T-helper 17 cell (primary cell): Measurements from ENCODE around the gene C21orf91. TPM values are rescaled to one million over a fixed set of nuclear protein-coding genes. Genes with fewer than 3 reads are reported as not detected.

Experiments
- ATAC-seq: fragments of 150-1000 bp; cut with Tn5 transposase; 2 replicates; pipeline ENCODE4 v1.10.0; 2021; ENCODE audit warnings: mild to moderate bottlenecking, moderate library complexity
- DNase-seq, 3 donors: peaks; one replicate each; pipeline versions ENCODE4 v3.0.0 to v3.0.0-alpha.2; 2020 to 2021
- H3K9me3 ChIP-seq: one replicate; pipeline ENCODE4 v1.7.0; 2013; ENCODE audit warnings: low read length, mild to moderate bottlenecking; ENCODE audit not compliant: control insufficient read depth, poor library complexity, severe bottlenecking
- H3K27ac Mint-ChIP-seq: one replicate; pipeline ENCODE4 v1.8.0; 2022; ENCODE audit warnings: mild to moderate bottlenecking, moderate library complexity, mixed read lengths
- H3K27me3 Mint-ChIP-seq: one replicate; pipeline ENCODE4 v1.8.0; 2022; ENCODE audit warnings: mixed read lengths
- H3K36me3 Mint-ChIP-seq: one replicate; pipeline ENCODE4 v1.8.0; 2022; ENCODE audit warnings: low read depth, mixed read lengths
- H3K4me1 Mint-ChIP-seq: one replicate; pipeline ENCODE4 v1.8.0; 2022; ENCODE audit warnings: mild to moderate bottlenecking, mixed read lengths
- H3K4me3 Mint-ChIP-seq: one replicate; pipeline ENCODE4 v1.8.0; 2022; ENCODE audit warnings: mild to moderate bottlenecking, moderate library complexity, mixed read lengths
- total RNA-seq, 4 donors: library from RNA in 2 of 4; stranded (reverse) in 2 of 4; gene quantifications; one replicate each; pipeline ENCODE4 v1.2.3 and lab custom pipeline; 2022 to 2026

The C21orf91 gene
- 10 to 100 TPM; 54.9 to 68.1 TPM for total RNA-seq
- 73.6 to 78.5 reads per million in 2 donors for total RNA-seq (lab: John Stamatoyannopoulos, UW)

GRCh38 chr21:17819114-17819876, at the start of gene C21orf91:
Gene C21orf91 (minus strand): TSS chr21:17819356. CDS start chr21:17818318, 1,038 bp downstream.
- peak; percentile 76 to 80 (median 78) for DNase-seq
- H3K9me3 ChIP-seq: no peaks in the 10 kb centered on the region
- peak within 1 kb of the TSS; percentile 98 for H3K4me3 Mint-ChIP-seq
- peak; percentile 90 for ATAC-seq
- peak within 1 kb of the TSS; percentile 97 for H3K27ac Mint-ChIP-seq
- H3K27me3 Mint-ChIP-seq: no peaks in the 10 kb centered on the region
- H3K36me3 Mint-ChIP-seq: peaks cover 6% of the 10 kb centered on the region
- peaks cover 41% of the 10 kb centered on the region for H3K4me1 Mint-ChIP-seq

- H3K9me3 ChIP-seq: no peaks in the 10 kb centered on the region
- DNase-seq (no peak), ATAC-seq (no peak)
- H3K36me3 Mint-ChIP-seq: peaks cover 2% of the 10 kb centered on the region
- H3K4me3 Mint-ChIP-seq: no peak overlapping the region
- H3K4me1 Mint-ChIP-seq: no peaks in the 10 kb centered on the region
- no peak overlapping the region for H3K27ac Mint-ChIP-seq
- no peaks in the 10 kb centered on the region for H3K27me3 Mint-ChIP-seq
These were observed 47.4 kb upstream of the C21orf91 start for GRCh38 chr21:17866590-17866989.

GRCh38 chr21:17859661-17860060, 40.5 kb upstream of the C21orf91 start:
- no peaks in the 10 kb centered on the region for H3K9me3 ChIP-seq
- ATAC-seq (no peak), DNase-seq (no peak)
- Mint-ChIP-seq H3K27me3 (no peaks in the 10 kb centered on the region), H3K27ac (no peak overlapping the region), H3K4me3 (no peak overlapping the region), H3K4me1 (no peaks in the 10 kb centered on the region), H3K36me3 (peaks cover 3% of the 10 kb centered on the region)

GRCh38 chr21:17858747-17859146, 39.6 kb upstream of the C21orf91 start:
- no peak for DNase-seq
- Mint-ChIP-seq H3K27ac (no peak overlapping the region), H3K4me3 (no peak overlapping the region), H3K4me1 (no peaks in the 10 kb centered on the region), H3K36me3 (peaks cover 3% of the 10 kb centered on the region), H3K27me3 (no peaks in the 10 kb centered on the region)
- H3K9me3 ChIP-seq: no peaks in the 10 kb centered on the region
- no peak for ATAC-seq

- H3K4me3 Mint-ChIP-seq: no peak overlapping the region
- H3K36me3 Mint-ChIP-seq: peaks cover 6% of the 10 kb centered on the region
- H3K27ac Mint-ChIP-seq: no peak overlapping the region
- no peaks in the 10 kb centered on the region for H3K4me1 Mint-ChIP-seq
- ATAC-seq: no peak
- no peaks in the 10 kb centered on the region for H3K9me3 ChIP-seq
- no peaks in the 10 kb centered on the region for H3K27me3 Mint-ChIP-seq
- DNase-seq: no peak
These were observed 35.6 kb upstream of the C21orf91 start for GRCh38 chr21:17854745-17855144.

- Mint-ChIP-seq H3K4me3 (no peak overlapping the region), H3K36me3 (peaks cover 6% of the 10 kb centered on the region), H3K4me1 (no peaks in the 10 kb centered on the region), H3K27me3 (no peaks in the 10 kb centered on the region), H3K27ac (no peak overlapping the region)
- H3K9me3 ChIP-seq: no peaks in the 10 kb centered on the region
- ATAC-seq (no peak), DNase-seq (no peak)
These were observed 34.5 kb upstream of the C21orf91 start for GRCh38 chr21:17853393-17854275.

GRCh38 chr21:17848228-17848627, 29.1 kb upstream of the C21orf91 start:
- Mint-ChIP-seq H3K4me3 (no peak overlapping the region), H3K4me1 (no peaks in the 10 kb centered on the region), H3K36me3 (no peaks in the 10 kb centered on the region), H3K27ac (no peak overlapping the region), H3K27me3 (peaks cover 4% of the 10 kb centered on the region)
- no peak for DNase-seq
- no peak for ATAC-seq
- no peaks in the 10 kb centered on the region for H3K9me3 ChIP-seq

GRCh38 chr21:17841103-17841502, 21.9 kb upstream of the C21orf91 start:
- ATAC-seq (no peak), DNase-seq (no peak)
- H3K4me3 Mint-ChIP-seq: no peak overlapping the region
- no peaks in the 10 kb centered on the region for H3K4me1 Mint-ChIP-seq
- H3K27ac Mint-ChIP-seq: no peak overlapping the region
- no peaks in the 10 kb centered on the region for H3K27me3 Mint-ChIP-seq
- no peaks in the 10 kb centered on the region for H3K9me3 ChIP-seq
- H3K36me3 Mint-ChIP-seq: no peaks in the 10 kb centered on the region

- ATAC-seq: no peak
- H3K27me3 Mint-ChIP-seq: no peaks in the 10 kb centered on the region
- no peak overlapping the region for H3K4me3 Mint-ChIP-seq
- H3K27ac Mint-ChIP-seq: no peak overlapping the region
- peaks cover 2% of the 10 kb centered on the region for H3K4me1 Mint-ChIP-seq
- no peaks in the 10 kb centered on the region for H3K9me3 ChIP-seq
- no peak for DNase-seq
- H3K36me3 Mint-ChIP-seq: peaks cover 3% of the 10 kb centered on the region
These were observed 15.6 kb upstream of the C21orf91 start for GRCh38 chr21:17834639-17835354.

- Mint-ChIP-seq H3K36me3 (peaks cover 2% of the 10 kb centered on the region), H3K27me3 (no peaks in the 10 kb centered on the region), H3K27ac (no peak overlapping the region), H3K4me3 (no peak overlapping the region), H3K4me1 (peaks cover 2% of the 10 kb centered on the region)
- ATAC-seq: no peak
- H3K9me3 ChIP-seq: no peaks in the 10 kb centered on the region
- DNase-seq: no peak
These were observed 10.3 kb upstream of the C21orf91 start for GRCh38 chr21:17829472-17829871.

- Mint-ChIP-seq H3K4me3 (no peak overlapping the region), H3K36me3 (peaks cover 3% of the 10 kb centered on the region), H3K27me3 (no peaks in the 10 kb centered on the region), H3K4me1 (peaks cover 4% of the 10 kb centered on the region), H3K27ac (no peak overlapping the region)
- DNase-seq: no peak
- H3K9me3 ChIP-seq: no peaks in the 10 kb centered on the region
- no peak for ATAC-seq
These were observed 9.1 kb upstream of the C21orf91 start for GRCh38 chr21:17828223-17828622.

GRCh38 chr21:17823846-17824245, 4.7 kb upstream of the C21orf91 start:
- Mint-ChIP-seq H3K27me3 (no peaks in the 10 kb centered on the region), H3K27ac (no peak overlapping the region), H3K36me3 (peaks cover 3% of the 10 kb centered on the region)

GRCh38 chr21:17821121-17821520, 2.0 kb upstream of the C21orf91 start:
- Mint-ChIP-seq H3K4me1 (peaks cover 31% of the 10 kb centered on the region), H3K27ac (peak overlapping the region; percentile 97), H3K4me3 (peak overlapping the region; percentile 75), H3K36me3 (peaks cover 6% of the 10 kb centered on the region), H3K27me3 (no peaks in the 10 kb centered on the region)
- ATAC-seq: no peak
- H3K9me3 ChIP-seq: no peaks in the 10 kb centered on the region
- DNase-seq: no peak

More at GRCh38 chr21:17823846-17824245, 4.7 kb upstream of the C21orf91 start:
- Mint-ChIP-seq H3K4me3 (no peak overlapping the region), H3K4me1 (peaks cover 21% of the 10 kb centered on the region)
- DNase-seq (no peak), ATAC-seq (no peak)
- no peaks in the 10 kb centered on the region for H3K9me3 ChIP-seq
